GM18511 (cell line): ENCODE results near the gene FMNL3.
"Not testable (repeated sequence)": the region's sequence is repeated elsewhere in the genome, so short reads cannot be mapped to it uniquely, and the experiment has no call there.

Source experiments
- ATAC-seq: cut with Tn5 transposase; IDR thresholded peaks from one replicate; pipeline ENCODE4 v1.9.1; 2021; ENCODE audit warnings: mild to moderate bottlenecking, moderate library complexity; ENCODE audit not compliant: unreplicated experiment

Gene FMNL3

DNA sequence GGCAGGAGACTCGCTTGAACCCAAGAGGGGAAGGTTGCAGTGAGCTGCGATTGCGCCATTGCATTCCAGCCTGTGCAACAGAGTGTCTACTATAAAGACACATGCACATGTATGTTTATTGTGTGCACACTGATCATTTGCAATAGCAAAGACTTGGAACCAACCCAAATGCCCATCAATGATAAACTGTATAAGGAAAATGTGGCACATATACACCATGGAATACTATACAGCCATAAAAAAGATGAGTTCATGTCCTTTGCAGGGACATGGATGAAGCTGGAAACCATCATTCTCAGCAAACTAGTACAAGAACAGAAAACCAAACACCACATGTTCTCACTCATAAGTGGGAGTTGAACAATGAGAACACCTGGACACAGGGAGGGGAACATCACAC is 6.7 kb upstream of the FMNL3 start:
- ATAC-seq: not testable (repeated sequence)

DNA sequence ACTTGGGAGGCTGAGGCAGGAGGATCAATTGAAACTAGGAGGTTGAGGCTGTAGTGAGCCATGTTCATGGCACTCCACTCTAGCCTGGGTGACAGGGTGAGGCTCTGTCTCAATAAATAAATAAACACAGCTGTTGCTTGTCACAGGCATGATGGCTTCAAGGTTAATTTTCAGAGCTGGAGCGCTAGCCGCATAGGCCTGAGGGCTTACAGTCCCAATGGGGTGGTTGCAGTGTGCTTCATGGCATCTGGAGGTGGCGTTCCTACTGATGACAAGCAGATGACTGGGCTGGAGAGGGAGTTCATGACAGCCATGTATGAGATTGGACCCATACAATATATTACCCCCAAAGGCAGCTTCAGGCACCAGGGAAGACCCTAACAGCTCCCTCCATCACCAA is 1.6 kb upstream of the FMNL3 start:
- no peak for ATAC-seq

GRCh38 chr12:49707812-49708147 is 575 bp upstream of the FMNL3 start:
- ATAC-seq: no peak

- ATAC-seq: peak; percentile 25
These were observed 666 bp downstream of the FMNL3 start for GRCh38 chr12:49706351-49707127.

- ATAC-seq: no peak
These were observed 1.6 kb downstream of the FMNL3 start for GRCh38 chr12:49705479-49706134.

DNA sequence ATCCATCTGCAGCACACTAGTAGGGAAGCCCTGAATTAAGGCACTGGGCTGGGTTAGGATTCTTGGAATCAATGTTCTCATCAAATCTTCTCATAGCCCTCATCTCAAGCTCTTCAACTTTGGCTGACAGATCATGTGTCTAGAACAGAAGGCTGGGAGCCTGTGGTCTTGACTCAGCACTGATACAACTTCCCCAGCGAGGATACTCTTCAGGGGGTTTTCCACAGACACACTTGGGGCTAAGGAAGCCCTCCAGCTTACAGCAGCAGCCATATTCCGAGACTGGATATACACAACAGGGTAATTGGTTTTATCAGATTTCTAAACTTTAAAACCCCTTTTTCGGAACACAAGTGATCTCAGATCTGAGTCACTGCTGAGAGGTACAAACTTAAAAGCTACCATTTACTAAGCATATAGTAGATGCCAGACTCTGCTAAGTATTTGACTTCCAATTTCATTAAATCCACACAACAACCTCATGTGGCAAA is 3.5 kb downstream of the FMNL3 start:
- ATAC-seq: no peak

- ATAC-seq: no peak
These were observed 4.5 kb downstream of the FMNL3 start for GRCh38 chr12:49702676-49703215.

GRCh38 chr12:49702009-49702408 is 5.2 kb downstream of the FMNL3 start:
- no peak for ATAC-seq

DNA sequence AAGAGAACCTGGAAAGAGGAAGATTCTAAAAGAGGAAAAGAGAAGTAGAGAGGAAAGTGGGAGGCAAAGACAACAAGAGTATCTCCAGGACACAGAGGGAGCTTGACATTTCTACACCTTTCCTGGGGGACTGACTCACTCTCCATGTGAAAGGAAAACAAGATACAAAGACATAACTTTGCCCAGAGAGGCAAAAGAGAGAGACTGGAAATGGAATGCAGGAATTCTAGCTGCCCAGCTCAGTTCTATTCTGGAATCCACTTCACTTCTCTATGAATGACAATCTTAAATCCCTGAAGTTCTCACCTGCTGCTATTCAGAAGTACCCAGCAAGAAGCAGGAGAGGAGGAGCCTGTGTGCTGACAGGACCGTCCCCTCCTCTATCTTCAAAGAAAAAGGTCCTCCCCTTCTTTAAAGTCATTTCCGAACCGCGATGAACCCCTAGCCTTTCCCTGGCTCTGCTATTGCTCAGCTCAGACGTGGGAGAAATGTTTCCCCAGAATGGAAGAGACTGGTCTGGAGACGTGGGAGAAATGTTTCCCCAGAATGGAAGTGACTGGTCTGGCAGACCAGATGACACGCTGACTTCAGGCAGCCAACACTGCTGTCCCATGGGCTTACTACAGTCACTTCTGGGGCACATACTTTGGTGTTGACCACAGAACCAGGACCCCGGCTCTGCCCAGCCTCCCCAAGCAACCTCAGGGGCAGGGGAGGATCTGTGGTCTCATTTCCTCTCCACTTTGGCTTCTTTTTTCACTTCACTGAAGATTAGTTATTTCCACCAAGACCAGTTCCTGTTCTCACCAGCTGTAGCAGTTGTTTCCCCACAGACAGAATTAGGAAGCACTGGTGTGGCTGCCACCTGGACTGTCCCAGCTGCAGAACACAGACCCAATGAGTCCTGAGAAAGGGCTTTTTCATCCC is 8.3 kb downstream of the FMNL3 start:
- ATAC-seq: peak; percentile 90

GRCh38 chr12:49697808-49698207 is 9.4 kb downstream of the FMNL3 start:
- ATAC-seq: no peak

DNA sequence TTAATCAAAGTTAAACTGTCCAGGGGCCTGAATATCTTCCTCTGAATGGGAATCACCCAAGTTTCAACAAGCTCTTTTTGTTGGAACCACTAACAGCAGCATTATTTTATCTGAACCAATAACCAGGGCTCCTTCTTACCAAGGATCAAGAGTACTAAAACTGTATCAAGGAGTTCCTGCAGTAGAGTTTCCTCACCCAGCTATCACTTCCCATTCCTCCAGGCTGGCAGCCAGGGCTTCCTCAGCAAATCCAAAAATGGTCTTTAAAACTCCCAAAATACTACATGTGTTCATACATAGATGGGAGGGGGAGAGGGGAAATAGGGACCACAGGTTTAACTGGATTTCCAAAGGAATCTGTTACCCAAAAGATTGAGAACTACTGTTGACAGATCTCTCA is 10.5 kb downstream of the FMNL3 start:
- no peak for ATAC-seq

DNA sequence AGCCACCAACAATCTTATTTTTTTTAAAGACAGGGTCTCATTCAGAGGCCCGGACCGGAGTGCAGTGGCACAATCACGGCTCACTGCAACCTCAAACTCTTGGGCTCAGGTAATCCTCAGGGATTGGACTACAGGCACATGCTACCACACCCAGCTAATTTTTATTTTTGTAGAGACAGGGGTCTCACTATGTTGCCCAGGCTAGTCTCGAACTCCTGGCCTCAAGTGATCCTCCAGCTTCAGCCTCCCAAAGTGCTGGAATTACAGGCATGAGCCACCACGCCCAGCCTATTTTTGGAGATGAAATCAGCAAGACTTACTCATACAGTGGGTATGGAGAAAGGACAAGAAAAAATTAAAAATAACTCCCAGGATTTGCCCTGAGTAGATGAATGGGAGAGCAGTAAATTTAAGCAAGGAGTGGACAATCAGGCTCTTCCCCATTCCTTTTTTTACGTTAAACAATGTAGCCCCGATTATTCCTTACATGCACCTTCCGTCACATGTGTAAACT is 13.2 kb downstream of the FMNL3 start:
- ATAC-seq: no peak

- no peak for ATAC-seq
These were observed 14.4 kb downstream of the FMNL3 start for GRCh38 chr12:49692851-49693250.

- ATAC-seq: no peak
These were observed 17.4 kb downstream of the FMNL3 start for GRCh38 chr12:49689785-49690184.

- ATAC-seq: no peak
These were observed 18.0 kb downstream of the FMNL3 start for GRCh38 chr12:49689237-49689636.

- no peak for ATAC-seq
These were observed 19.3 kb downstream of the FMNL3 start for GRCh38 chr12:49687941-49688340.

DNA sequence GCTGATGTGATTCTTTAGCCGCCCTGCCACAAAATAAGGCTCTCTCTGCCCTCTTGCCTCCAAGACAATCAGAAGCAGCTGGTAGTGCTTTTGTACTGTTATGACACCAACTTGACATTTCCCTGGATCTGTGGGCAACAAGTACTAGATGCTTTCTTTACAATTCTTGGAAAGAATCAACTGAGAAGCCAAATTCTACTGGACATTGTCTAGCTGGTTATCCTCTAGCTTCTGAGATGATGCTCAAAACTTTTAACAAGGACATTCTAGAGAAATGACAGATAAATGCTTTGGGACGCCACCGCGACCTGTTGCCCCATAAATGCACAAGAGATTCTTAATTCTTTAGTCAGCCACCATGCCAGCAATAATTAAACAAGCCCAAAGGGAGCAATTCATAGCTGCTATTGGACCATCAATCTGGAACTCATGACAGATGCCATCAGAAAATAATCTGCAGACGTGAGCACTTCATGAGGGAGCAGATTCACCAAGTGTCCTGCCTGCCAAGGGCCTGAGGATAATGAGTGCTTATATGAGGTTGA is 22.8 kb downstream of the FMNL3 start:
- ATAC-seq: no peak

DNA sequence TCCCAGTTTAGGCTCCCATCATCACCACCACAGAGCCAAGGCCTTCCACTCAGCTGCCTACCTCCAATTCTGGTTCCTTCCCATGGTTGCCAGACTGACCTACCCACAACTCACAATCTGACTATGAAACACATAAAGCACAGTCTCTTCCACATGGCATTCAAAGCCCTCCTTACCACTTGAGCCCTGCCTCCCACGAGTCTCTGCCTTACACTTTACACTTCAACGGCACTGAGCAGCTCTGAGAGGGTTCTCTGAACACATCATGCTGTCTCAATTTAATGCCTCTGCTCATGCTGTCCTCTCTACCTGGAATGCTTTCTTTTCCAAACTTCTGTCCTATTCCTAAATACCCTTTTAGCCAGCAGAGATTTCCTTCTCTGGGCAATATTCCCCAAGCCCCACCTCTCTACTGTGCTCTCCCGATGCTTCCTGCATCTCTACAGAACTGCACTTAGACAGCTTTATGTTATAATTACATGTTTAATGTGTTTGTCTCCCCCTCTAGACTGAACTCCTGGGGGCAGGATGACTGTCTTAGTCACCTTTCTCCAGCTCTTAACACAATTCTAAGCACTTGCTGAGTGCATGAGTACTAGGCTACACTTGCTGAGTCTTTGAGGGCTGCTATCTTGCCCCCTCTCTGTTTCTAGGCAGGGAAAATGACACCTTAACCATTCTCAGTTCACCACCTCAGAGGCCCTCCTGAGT is 23.5 kb downstream of the FMNL3 start:
- ATAC-seq: no peak

- no peak for ATAC-seq
These were observed 27.1 kb downstream of the FMNL3 start for GRCh38 chr12:49680075-49680474.

DNA sequence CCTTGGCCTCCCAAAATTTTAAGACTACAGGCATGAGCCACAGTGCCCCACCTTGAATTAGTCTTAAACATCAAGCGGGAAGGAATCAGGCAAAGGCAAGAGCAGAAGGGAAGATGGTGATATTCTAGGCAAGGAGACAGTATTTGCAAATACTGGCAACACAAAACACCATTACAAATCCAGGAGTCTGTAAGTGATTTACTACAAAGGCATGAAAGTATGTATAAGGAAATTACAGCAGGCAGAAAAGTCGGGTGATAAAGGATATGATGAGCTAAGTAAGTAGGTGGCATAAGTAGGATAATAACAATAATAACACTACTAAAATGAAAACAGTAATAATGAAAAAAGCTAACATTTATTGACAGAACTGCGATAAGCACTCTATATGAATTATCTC is 28.5 kb downstream of the FMNL3 start:
- no peak for ATAC-seq
